Cardiac muscle cell (in vitro differentiated cells and primary cell): Measurements from ENCODE around the gene APLNR. TPM values are rescaled to one million over a fixed set of nuclear protein-coding genes. Genes with fewer than 3 reads are reported as not detected.

ENCODE experiments used
- DNase-seq, 2 donors: peaks; one replicate each; pipeline versions ENCODE4 v3.0.0 to v3.0.0-alpha.2; 2010 to 2017; ENCODE audit warnings: low read depth in 1 of 2, low spot score in 1 of 2
- H3K27ac ChIP-seq: fragments of 200-600 bp; sonication (generic); 2 replicates; pipeline ENCODE4 v1.5.1; 2016
- H3K27me3 ChIP-seq: fragments of 200-600 bp; sonication (generic); 2 replicates; pipeline ENCODE4 v1.6.0; 2016; ENCODE audit warnings: control low read depth
- H3K36me3 ChIP-seq: fragments of 200-600 bp; sonication (generic); 2 replicates; pipeline ENCODE4 v1.5.1; 2016; ENCODE audit warnings: control low read depth
- H3K4me1 ChIP-seq: fragments of 200-600 bp; sonication (generic); 2 replicates; pipeline ENCODE4 v1.8.1; 2017; ENCODE audit warnings: low read depth, mild to moderate bottlenecking, mixed run types
- H3K4me3 ChIP-seq: fragments of 200-600 bp; sonication (generic); 2 replicates; pipeline ENCODE4 v1.5.1; 2016; ENCODE audit warnings: mild to moderate bottlenecking
- H3K9me3 ChIP-seq: fragments of 200-600 bp; sonication (generic); 2 replicates; pipeline ENCODE4 v1.5.1; 2017; ENCODE audit warnings: low read depth, mild to moderate bottlenecking, control low read depth
- CTCF ChIP-seq: IDR thresholded peaks from 2 replicates; pipeline ENCODE4 v1.5.1; 2012; ENCODE audit warnings: low read depth, mild to moderate bottlenecking, low read length
- polyA plus RNA-seq: library from polyadenylated mRNA; unstranded; fragments of >200 nt; fragmentation: Nextera tagmentation; extraction: Ambion mirVana; gene quantifications from 2 replicates; pipeline ENCODE4 v1.2.1, GENCODE V29; 2016
- total RNA-seq: library from RNA; depleted of rRNA; stranded (reverse); fragments of >200 nt; gene quantifications from 2 replicates; pipeline ENCODE4 v1.2.3, GENCODE V29; 2016

APLNR gene
- total and polyA plus RNA-seq, 2 experiments from 2014 or later, result 7.2 to 16.0 TPM

GRCh38 chr11:57191311-57192219 lies 45.5 kb downstream of the APLNR start:
- H3K36me3 ChIP-seq, result no peaks in the 10 kb centered on the region
- no peak overlapping the region for H3K4me3 ChIP-seq
- TF ChIP-seq CTCF, result no peak
- no peaks in the 10 kb centered on the region for H3K9me3 ChIP-seq
- no peaks in the 10 kb centered on the region for H3K4me1 ChIP-seq
- no peaks in the 10 kb centered on the region for H3K27me3 ChIP-seq
- no peak overlapping the region for H3K27ac ChIP-seq
- no peak for DNase-seq

- DNase-seq, result no peak
- Histone ChIP-seq H3K36me3 (no peaks in the 10 kb centered on the region), H3K9me3 (no peaks in the 10 kb centered on the region), H3K4me3 (no peak overlapping the region), H3K4me1 (no peaks in the 10 kb centered on the region), H3K27me3 (no peaks in the 10 kb centered on the region), H3K27ac (no peak overlapping the region)
- TF ChIP-seq CTCF, result no peak
Measured at GRCh38 chr11:57190548-57190947, 46.5 kb downstream of the APLNR start.

Other genes with a start within 250 kb of the APLNR start
- gene OR5AK2, start 248.3 kb downstream of the APLNR start, total RNA-seq, result not detected in 2 replicates
- not detected in 2 replicates for gene OR5AK2, start 248.3 kb downstream of the APLNR start, polyA plus RNA-seq
- 0.11 and 0.21 TPM in 2 replicates for gene LRRC55, start 55.3 kb downstream of the APLNR start, total RNA-seq
- 0.12 TPM in 1 of 2 replicates, not detected in the other for gene LRRC55, start 55.3 kb downstream of the APLNR start, polyA plus RNA-seq
- gene TNKS1BP1, start 87.7 kb upstream of the APLNR start, total RNA-seq, result 58.9 and 69.1 TPM in 2 replicates
- gene TNKS1BP1, start 87.7 kb upstream of the APLNR start, polyA plus RNA-seq, result 62.1 and 67.1 TPM in 2 replicates
- 112 and 180 TPM in 2 replicates for gene SSRP1, start 98.6 kb upstream of the APLNR start, total RNA-seq
- gene SSRP1, start 98.6 kb upstream of the APLNR start, polyA plus RNA-seq, result 87.0 and 112 TPM in 2 replicates
- gene P2RX3, start 101.1 kb upstream of the APLNR start, total RNA-seq, result 0.09 and 0.18 TPM in 2 replicates
- 0.39 and 0.62 TPM in 2 replicates for gene P2RX3, start 101.1 kb upstream of the APLNR start, polyA plus RNA-seq
- gene PRG3, start 143.9 kb upstream of the APLNR start, total RNA-seq, result not detected in 2 replicates
- not detected in 2 replicates for gene PRG3, start 143.9 kb upstream of the APLNR start, polyA plus RNA-seq
- not detected in 2 replicates for gene PRG2, start 153.4 kb upstream of the APLNR start, total RNA-seq
- gene PRG2, start 153.4 kb upstream of the APLNR start, polyA plus RNA-seq, result not detected in 2 replicates
- 1.7 and 1.9 TPM in 2 replicates for gene SLC43A3, start 189.9 kb upstream of the APLNR start, total RNA-seq
- 5.8 and 6.8 TPM in 2 replicates for gene SLC43A3, start 189.9 kb upstream of the APLNR start, polyA plus RNA-seq
- gene RTN4RL2, start 223.3 kb upstream of the APLNR start, total RNA-seq, result 0.09 and 0.11 TPM in 2 replicates
- 0.61 and 1.3 TPM in 2 replicates for gene RTN4RL2, start 223.3 kb upstream of the APLNR start, polyA plus RNA-seq